ENCODE measurements around the gene TMEM259. TPM values are rescaled to one million over a fixed set of nuclear protein-coding genes. Genes with fewer than 3 reads are reported as not detected.

The TMEM259 gene
- total and polyA plus RNA-seq, 9 of the 15 experiments (the other 6 are each of a cell fraction or from before 2014, with no cell fraction given): 0.52 to 231 (median 63.6) TPM

- in situ Hi-C loops (cut with MboI) (no loop called here), intact Hi-C loops (cut with micrococcal nuclease) (no loop called here)
- no peak overlapping the region for H3K4me2 ChIP-seq (ENCODE audit: insufficient read depth, low read length)
- H3K4me1 ChIP-seq (replicated peaks in 1 of 2; ENCODE audit: control insufficient read depth in 2 of 2, insufficient read depth in 2 of 2, low read length in 2 of 2): peaks cover 0 to 74% of the 10 kb centered on the region in 2 experiments; a peak in 4 of 5 replicates
- ATAC-seq (no peak), DNase-seq (ENCODE audit: extremely low read depth in 1 of 4, low spot score in 3 of 4) (no peak), FAIRE-seq (no peak)
- no peak overlapping the region for H3K4me3 ChIP-seq
- no peak overlapping the region for H2AFZ ChIP-seq (ENCODE audit: low read depth, low read length)
- no peaks in the 10 kb centered on the region for H3K9me1 ChIP-seq (ENCODE audit: control insufficient read depth, insufficient read depth, low read length)
- peaks cover 9% of the 10 kb centered on the region; the same call in 1 of the 3 replicates for H3K36me3 ChIP-seq (ENCODE audit: control insufficient read depth, insufficient read depth, low read length)
- 81% methylated on average over 44 of the region's 70 CpGs for WGBS (ENCODE audit: insufficient coverage, low coverage, missing lambda C conversion rate)
- no peaks in the 10 kb centered on the region for H3K79me2 ChIP-seq (ENCODE audit: control insufficient read depth, insufficient read depth, low read length)
- no peaks in the 10 kb centered on the region for H4K20me1 ChIP-seq (replicated peaks; ENCODE audit: control insufficient read depth, insufficient read depth, low read length)
- no peaks in the 10 kb centered on the region for H3K27me3 ChIP-seq (ENCODE audit: control insufficient read depth in 2 of 2, insufficient read depth in 2 of 2, low read length in 2 of 2)
- CTCF ChIA-PET (ENCODE audit: low intra/inter-chr PET ratio): interaction anchor here (1.2 kb wide), 1 partner anchor 83 kb away, joined by 4 read pairs; no protein-coding TSS in a partner anchor
- POLR2A ChIA-PET: interaction anchor here (1.7 to 2.1 kb wide), 2 partner anchors 9 to 21 kb away, joined by 5 to 6 read pairs; partner anchors contain the start of gene CNN2
- H3K27ac ChIP-seq (ENCODE audit: extremely low read depth, low read depth, low read length): no peak overlapping the region
- no peaks in the 10 kb centered on the region for H3K9me3 ChIP-seq (replicated peaks; ENCODE audit: control insufficient read depth, insufficient read depth, low read depth, low read length)
- no TSS peak for BruUV-seq (replicated peaks)
- no peak overlapping the region for H3K9ac ChIP-seq (ENCODE audit: insufficient read depth in 1 of 2, low read depth in 2 of 2, low read length in 2 of 2)
- TF ChIP-seq CTCF (IDR thresholded peaks at IDR 0.05 in 2 of 3, conservative IDR thresholded peaks at IDR 0.05 in 1 of 3; ENCODE audit: insufficient read depth in 2 of 3, low read depth in 1 of 3, low read length in 3 of 3) (no peak), RBFOX2 (IDR thresholded peaks at IDR 0.05; ENCODE audit: low read depth, low read length) (0 out of 2 replicates have a peak, but pooled peaks have one; percentile 33), ATF6 (CRISPR knock-in tag; IDR thresholded peaks at IDR 0.05) (no peak), ZBTB5 (IDR thresholded peaks at IDR 0.05) (no peak), HMGN3 (IDR thresholded peaks at IDR 0.05; ENCODE audit: borderline replicate concordance, extremely low read depth, insufficient read length, low read depth, low read length) (no peak), ZNF146 (CRISPR knock-in tag; IDR thresholded peaks at IDR 0.05; ENCODE audit: unreplicated experiment) (no peak), RAD21 (CRISPR knock-in tag; conservative IDR thresholded peaks at IDR 0.05 in 1 of 2, IDR thresholded peaks at IDR 0.05 in 1 of 2) (no peak), CXXC5 (CRISPR knock-in tag; IDR thresholded peaks at IDR 0.05) (no peak), ZNF408 (CRISPR knock-in tag; IDR thresholded peaks at IDR 0.05; ENCODE audit: low read depth) (no peak), HNRNPL (IDR thresholded peaks at IDR 0.05; ENCODE audit: low read depth, low read length) (peak; percentile 95)
- TF ChIP-seq, protein P1, sequence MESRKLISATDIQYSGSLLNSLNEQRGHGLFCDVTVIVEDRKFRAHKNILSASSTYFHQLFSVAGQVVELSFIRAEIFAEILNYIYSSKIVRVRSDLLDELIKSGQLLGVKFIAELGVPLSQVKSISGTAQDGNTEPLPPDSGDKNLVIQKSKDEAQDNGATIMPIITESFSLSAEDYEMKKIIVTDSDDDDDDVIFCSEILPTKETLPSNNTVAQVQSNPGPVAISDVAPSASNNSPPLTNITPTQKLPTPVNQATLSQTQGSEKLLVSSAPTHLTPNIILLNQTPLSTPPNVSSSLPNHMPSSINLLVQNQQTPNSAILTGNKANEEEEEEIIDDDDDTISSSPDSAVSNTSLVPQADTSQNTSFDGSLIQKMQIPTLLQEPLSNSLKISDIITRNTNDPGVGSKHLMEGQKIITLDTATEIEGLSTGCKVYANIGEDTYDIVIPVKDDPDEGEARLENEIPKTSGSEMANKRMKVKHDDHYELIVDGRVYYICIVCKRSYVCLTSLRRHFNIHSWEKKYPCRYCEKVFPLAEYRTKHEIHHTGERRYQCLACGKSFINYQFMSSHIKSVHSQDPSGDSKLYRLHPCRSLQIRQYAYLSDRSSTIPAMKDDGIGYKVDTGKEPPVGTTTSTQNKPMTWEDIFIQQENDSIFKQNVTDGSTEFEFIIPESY (CRISPR knock-in tag; IDR thresholded peaks at IDR 0.05): peak; percentile 94
Measured at GRCh38 chr19:1004803-1005664, 15.9 kb downstream of the TMEM259 start.
